Measurements from ENCODE around the gene WIPF3.

DNA sequence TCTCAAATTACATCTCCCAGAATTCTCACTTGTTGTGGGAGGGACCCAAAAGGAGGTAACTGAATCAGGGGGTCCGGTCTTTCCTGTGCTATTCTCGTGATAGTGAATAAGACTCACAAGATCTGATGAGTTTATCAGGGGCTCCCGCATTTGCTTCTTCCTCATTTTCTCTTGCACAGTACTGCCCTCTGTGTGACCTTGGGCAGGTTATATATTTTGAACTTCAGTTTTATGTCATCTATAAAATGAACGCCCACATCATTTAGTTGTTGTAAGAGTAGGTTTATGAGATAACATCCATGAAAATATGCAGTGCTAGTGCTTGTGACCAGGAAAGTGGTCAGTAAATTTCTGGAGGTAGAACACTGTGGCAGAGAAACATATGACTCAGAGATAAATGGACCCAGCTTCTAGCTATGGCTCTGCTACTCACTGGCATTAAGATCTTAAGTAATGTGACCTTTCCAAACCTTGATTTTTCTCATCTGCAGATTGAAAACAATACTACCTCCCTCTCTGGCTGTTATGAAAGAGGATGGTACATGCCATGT is 139.0 kb downstream of the WIPF3 start:
- TF ChIP-seq POLR2A (IDR thresholded peaks at IDR 0.05) (no peak), POLR2AphosphoS5 (IDR thresholded peaks at IDR 0.05) (no peak), EP300 (IDR thresholded peaks at IDR 0.05) (no peak)
- TF ChIP-seq, protein P1, sequence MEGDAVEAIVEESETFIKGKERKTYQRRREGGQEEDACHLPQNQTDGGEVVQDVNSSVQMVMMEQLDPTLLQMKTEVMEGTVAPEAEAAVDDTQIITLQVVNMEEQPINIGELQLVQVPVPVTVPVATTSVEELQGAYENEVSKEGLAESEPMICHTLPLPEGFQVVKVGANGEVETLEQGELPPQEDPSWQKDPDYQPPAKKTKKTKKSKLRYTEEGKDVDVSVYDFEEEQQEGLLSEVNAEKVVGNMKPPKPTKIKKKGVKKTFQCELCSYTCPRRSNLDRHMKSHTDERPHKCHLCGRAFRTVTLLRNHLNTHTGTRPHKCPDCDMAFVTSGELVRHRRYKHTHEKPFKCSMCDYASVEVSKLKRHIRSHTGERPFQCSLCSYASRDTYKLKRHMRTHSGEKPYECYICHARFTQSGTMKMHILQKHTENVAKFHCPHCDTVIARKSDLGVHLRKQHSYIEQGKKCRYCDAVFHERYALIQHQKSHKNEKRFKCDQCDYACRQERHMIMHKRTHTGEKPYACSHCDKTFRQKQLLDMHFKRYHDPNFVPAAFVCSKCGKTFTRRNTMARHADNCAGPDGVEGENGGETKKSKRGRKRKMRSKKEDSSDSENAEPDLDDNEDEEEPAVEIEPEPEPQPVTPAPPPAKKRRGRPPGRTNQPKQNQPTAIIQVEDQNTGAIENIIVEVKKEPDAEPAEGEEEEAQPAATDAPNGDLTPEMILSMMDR (IDR thresholded peaks at IDR 0.05), result no peak

Measured in gastroesophageal sphincter (tissue), 3 donors.